HG03378 (cell line): ENCODE results near the gene SFTA2.
"Not testable (repeated sequence)": the region's sequence is repeated elsewhere in the genome, so short reads cannot be mapped to it uniquely, and the experiment has no call there.

Experiments
- ATAC-seq: cut with Tn5 transposase; IDR thresholded peaks from one replicate; pipeline ENCODE4 v1.9.1; 2021; ENCODE audit warnings: mild to moderate bottlenecking, moderate library complexity; ENCODE audit not compliant: unreplicated experiment

SFTA2 gene

GRCh38 chr6:30931969-30932645, at the start of gene SFTA2:
TSS of gene SFTA2 (minus strand) at chr6:30932170. CDS start at chr6:30932096, 74 bp downstream.
- ATAC-seq = no peak

- ATAC-seq = no peak
Observed at GRCh38 chr6:30979690-30980089, 47.7 kb upstream of the SFTA2 start.

GRCh38 chr6:30979141-30979540, 47.2 kb upstream of the SFTA2 start:
- ATAC-seq = no peak

- no peak for ATAC-seq
Observed at GRCh38 chr6:30974490-30975252, 42.7 kb upstream of the SFTA2 start.

GRCh38 chr6:30972816-30973215, 40.8 kb upstream of the SFTA2 start:
- ATAC-seq = no peak

GRCh38 chr6:30970946-30971345, 39.0 kb upstream of the SFTA2 start:
- ATAC-seq = no peak

GRCh38 chr6:30969171-30969570, 37.2 kb upstream of the SFTA2 start:
- not testable (repeated sequence) for ATAC-seq

GRCh38 chr6:30966154-30966553, 34.2 kb upstream of the SFTA2 start:
- ATAC-seq = no peak

- no peak for ATAC-seq
Observed at GRCh38 chr6:30965140-30965601, 33.2 kb upstream of the SFTA2 start.

- no peak for ATAC-seq
Observed at GRCh38 chr6:30964075-30964474, 32.1 kb upstream of the SFTA2 start.

GRCh38 chr6:30963641-30964040, 31.7 kb upstream of the SFTA2 start:
- no peak for ATAC-seq

- ATAC-seq = no peak
Observed at GRCh38 chr6:30962716-30963115, 30.7 kb upstream of the SFTA2 start.

GRCh38 chr6:30960907-30961673, 29.1 kb upstream of the SFTA2 start:
- ATAC-seq = no peak

GRCh38 chr6:30957716-30958115, 25.7 kb upstream of the SFTA2 start:
- ATAC-seq = no peak

- no peak for ATAC-seq
Observed at GRCh38 chr6:30955367-30956042, 23.5 kb upstream of the SFTA2 start.

GRCh38 chr6:30954631-30955366, 22.8 kb upstream of the SFTA2 start:
- no peak for ATAC-seq

- ATAC-seq = no peak
Observed at GRCh38 chr6:30951907-30952469, 20.0 kb upstream of the SFTA2 start.

- ATAC-seq = no peak
Observed at GRCh38 chr6:30948811-30949210, 16.8 kb upstream of the SFTA2 start.

GRCh38 chr6:30947231-30947630, 15.3 kb upstream of the SFTA2 start:
- ATAC-seq = no peak

GRCh38 chr6:30945281-30945680, 13.3 kb upstream of the SFTA2 start:
- no peak for ATAC-seq
